Neural crest cell (in vitro differentiated cells): ENCODE data around the gene CDH23. TPM values are rescaled to one million over a fixed set of nuclear protein-coding genes. Genes with fewer than 3 reads are reported as not detected.

Experiments used
- DNase-seq: peaks from one replicate; pipeline ENCODE4 v3.0.0; 2021; ENCODE audit warnings: low read depth, mixed read lengths, low spot score
- H3K27ac Mint-ChIP-seq: one replicate; pipeline ENCODE4 v1.8.0; 2021; ENCODE audit warnings: mild to moderate bottlenecking, mixed read lengths; ENCODE audit not compliant: unreplicated experiment
- H3K27me3 Mint-ChIP-seq: 2 replicates; pipeline ENCODE4 v1.8.0; 2021; ENCODE audit warnings: low read depth, mild to moderate bottlenecking, mixed read lengths
- H3K36me3 Mint-ChIP-seq: 2 replicates; pipeline ENCODE4 v1.8.0; 2021; ENCODE audit warnings: low read depth, mild to moderate bottlenecking, mixed read lengths
- H3K4me1 Mint-ChIP-seq: 2 replicates; pipeline ENCODE4 v1.8.0; 2021; ENCODE audit warnings: mixed read lengths
- H3K4me3 Mint-ChIP-seq: one replicate; pipeline ENCODE4 v1.8.0; 2021; ENCODE audit warnings: mild to moderate bottlenecking, mixed read lengths
- H3K9me3 Mint-ChIP-seq: 2 replicates; pipeline ENCODE4 v1.8.0; 2021; ENCODE audit warnings: mixed read lengths
- CTCF ChIP-seq: fragments of 200-600 bp; sonication (generic); conservative IDR thresholded peaks from 2 replicates; pipeline ENCODE4 v1.5.0; 2021; ENCODE audit warnings: antibody characterized with exemption, mild to moderate bottlenecking
- total RNA-seq: library from RNA; stranded (reverse); gene quantifications from 2 replicates; pipeline ENCODE4 v1.2.1, GENCODE V29; 2021

Gene CDH23
- total RNA-seq, 1 donor from 2014 or later = 2.6 TPM

GRCh38 chr10:71363936-71364335 is 32.8 kb upstream of the CDH23 start:
- H3K4me3 Mint-ChIP-seq = no peak overlapping the region
- H3K4me1 Mint-ChIP-seq = no peaks in the 10 kb centered on the region
- DNase-seq = no peak
- H3K9me3 Mint-ChIP-seq = no peaks in the 10 kb centered on the region
- no peak overlapping the region for H3K27ac Mint-ChIP-seq
- no peaks in the 10 kb centered on the region for H3K36me3 Mint-ChIP-seq
- no peaks in the 10 kb centered on the region for H3K27me3 Mint-ChIP-seq
- TF ChIP-seq CTCF = no peak

- Mint-ChIP-seq H3K27me3 (no peaks in the 10 kb centered on the region), H3K27ac (peak overlapping the region; percentile 93)
- DNase-seq = no peak
Measured at GRCh38 chr10:71365366-71365765, 31.4 kb upstream of the CDH23 start.

GRCh38 chr10:71366690-71367089 is 30.0 kb upstream of the CDH23 start:
- Mint-ChIP-seq H3K27me3 (peaks cover 1% of the 10 kb centered on the region), H3K27ac (peak overlapping the region; percentile 27), H3K36me3 (no peaks in the 10 kb centered on the region), H3K4me1 (no peaks in the 10 kb centered on the region), H3K9me3 (no peaks in the 10 kb centered on the region), H3K4me3 (no peak overlapping the region)
- no peak for TF ChIP-seq CTCF
- DNase-seq = no peak

More at GRCh38 chr10:71365366-71365765, 31.4 kb upstream of the CDH23 start:
- no peaks in the 10 kb centered on the region for H3K4me1 Mint-ChIP-seq
- no peaks in the 10 kb centered on the region for H3K9me3 Mint-ChIP-seq
- H3K36me3 Mint-ChIP-seq = no peaks in the 10 kb centered on the region
- no peak overlapping the region for H3K4me3 Mint-ChIP-seq
- no peak for TF ChIP-seq CTCF

GRCh38 chr10:71367271-71367670 is 29.4 kb upstream of the CDH23 start:
- no peak for TF ChIP-seq CTCF
- H3K27me3 Mint-ChIP-seq = peaks cover 5% of the 10 kb centered on the region
- H3K4me1 Mint-ChIP-seq = no peaks in the 10 kb centered on the region
- no peak overlapping the region for H3K4me3 Mint-ChIP-seq
- DNase-seq = no peak
- H3K27ac Mint-ChIP-seq = peak overlapping the region; percentile 27
- no peaks in the 10 kb centered on the region for H3K36me3 Mint-ChIP-seq
- no peaks in the 10 kb centered on the region for H3K9me3 Mint-ChIP-seq

GRCh38 chr10:71368176-71368575 is 28.5 kb upstream of the CDH23 start:
- DNase-seq = no peak
- Mint-ChIP-seq H3K27me3 (peaks cover 5% of the 10 kb centered on the region), H3K4me3 (no peak overlapping the region), H3K4me1 (peaks cover 3% of the 10 kb centered on the region), H3K27ac (no peak overlapping the region), H3K36me3 (no peaks in the 10 kb centered on the region), H3K9me3 (no peaks in the 10 kb centered on the region)
- TF ChIP-seq CTCF = no peak

- peak; percentile 16 for TF ChIP-seq CTCF
- H3K36me3 Mint-ChIP-seq = no peaks in the 10 kb centered on the region
- DNase-seq = no peak
- no peaks in the 10 kb centered on the region for H3K9me3 Mint-ChIP-seq
- peaks cover 5% of the 10 kb centered on the region for H3K4me1 Mint-ChIP-seq
- H3K27ac Mint-ChIP-seq = no peak overlapping the region
- H3K27me3 Mint-ChIP-seq = peaks cover 5% of the 10 kb centered on the region
- no peak overlapping the region for H3K4me3 Mint-ChIP-seq
Measured at GRCh38 chr10:71368643-71369042, 28.1 kb upstream of the CDH23 start.
